T-helper 2 cell treated with Interferon-gamma antibody and Interleukin-4, amounts not matched to agents 5 μg/mL and 100 μg/mL, for 36 hours (primary cell): ENCODE measurements around the gene TRAPPC12.

Source experiments
- DNase-seq: peaks from one replicate; pipeline ENCODE4 v3.0.0; 2021; ENCODE audit warnings: low spot score
- H3K27ac Mint-ChIP-seq: one replicate; pipeline ENCODE4 v1.8.0; 2021; ENCODE audit warnings: mild to moderate bottlenecking, mixed read lengths
- H3K27me3 Mint-ChIP-seq: one replicate; pipeline ENCODE4 v1.8.0; 2021; ENCODE audit warnings: low read depth, mixed read lengths
- H3K36me3 Mint-ChIP-seq: one replicate; pipeline ENCODE4 v1.8.0; 2021; ENCODE audit warnings: low read depth, mixed read lengths
- H3K4me1 Mint-ChIP-seq: one replicate; pipeline ENCODE4 v1.8.0; 2021; ENCODE audit warnings: low read depth, mixed read lengths
- H3K4me3 Mint-ChIP-seq: one replicate; pipeline ENCODE4 v1.8.0; 2022; ENCODE audit warnings: mild to moderate bottlenecking, moderate library complexity, mixed read lengths
- H3K9me3 Mint-ChIP-seq: one replicate; pipeline ENCODE4 v1.8.0; 2021; ENCODE audit warnings: mixed read lengths

The TRAPPC12 gene

DNA sequence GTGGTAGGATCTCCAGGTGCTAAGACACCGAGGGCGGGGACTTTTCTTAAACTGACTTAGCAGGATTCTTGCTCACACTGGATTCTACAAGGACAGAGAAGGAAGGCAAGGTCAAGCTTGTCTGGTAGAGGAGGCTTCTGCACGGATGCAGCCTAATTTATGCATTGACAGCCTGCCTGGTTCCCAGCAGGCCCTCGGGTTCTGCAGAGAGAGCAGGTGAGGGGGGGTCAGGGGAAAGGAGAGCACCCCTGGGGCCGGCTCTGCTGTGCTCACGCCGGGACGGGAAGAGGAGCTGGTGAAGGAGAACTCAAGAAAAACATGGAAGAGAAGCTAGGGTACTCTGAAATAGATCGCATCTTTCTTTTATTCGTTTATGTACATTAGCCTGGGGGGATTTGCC lies 93.5 kb downstream of the TRAPPC12 start:
- H3K9me3 Mint-ChIP-seq: no peaks in the 10 kb centered on the region
- DNase-seq: no peak
- H3K4me3 Mint-ChIP-seq: no peak overlapping the region
- no peaks in the 10 kb centered on the region for H3K4me1 Mint-ChIP-seq
- no peaks in the 10 kb centered on the region for H3K27me3 Mint-ChIP-seq
- H3K27ac Mint-ChIP-seq: no peak overlapping the region
- peaks cover 14% of the 10 kb centered on the region for H3K36me3 Mint-ChIP-seq

DNA sequence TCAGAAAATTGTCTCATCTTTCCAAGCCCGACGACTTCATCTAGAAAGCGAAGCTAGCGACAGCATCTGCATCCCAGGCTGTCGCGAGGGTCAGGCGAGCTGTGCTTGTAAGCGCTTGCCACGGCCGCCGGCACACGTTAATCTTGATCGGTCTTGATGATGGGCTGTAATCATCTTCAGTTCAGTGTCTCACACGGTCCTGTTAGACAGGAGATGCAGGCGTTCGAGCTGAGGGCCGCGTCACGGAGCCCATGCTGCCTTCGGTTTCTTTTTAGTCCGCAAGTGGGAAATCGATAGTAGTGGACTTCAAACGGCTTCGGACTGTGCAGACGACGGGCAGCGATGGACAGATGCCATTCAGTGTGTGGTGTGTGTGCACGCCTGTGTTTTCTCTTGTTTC lies 96.3 kb downstream of the TRAPPC12 start:
- Mint-ChIP-seq H3K27ac (no peak overlapping the region), H3K4me1 (no peaks in the 10 kb centered on the region), H3K36me3 (peaks cover 19% of the 10 kb centered on the region), H3K4me3 (no peak overlapping the region), H3K27me3 (no peaks in the 10 kb centered on the region), H3K9me3 (no peaks in the 10 kb centered on the region)
- no peak for DNase-seq

GRCh38 chr2:3476321-3476984 lies 97.0 kb downstream of the TRAPPC12 start:
- H3K27me3 Mint-ChIP-seq: no peaks in the 10 kb centered on the region
- H3K4me1 Mint-ChIP-seq: no peaks in the 10 kb centered on the region
- H3K9me3 Mint-ChIP-seq: no peaks in the 10 kb centered on the region
- DNase-seq: no peak
- no peak overlapping the region for H3K4me3 Mint-ChIP-seq
- H3K27ac Mint-ChIP-seq: no peak overlapping the region
- peaks cover 19% of the 10 kb centered on the region for H3K36me3 Mint-ChIP-seq

DNA sequence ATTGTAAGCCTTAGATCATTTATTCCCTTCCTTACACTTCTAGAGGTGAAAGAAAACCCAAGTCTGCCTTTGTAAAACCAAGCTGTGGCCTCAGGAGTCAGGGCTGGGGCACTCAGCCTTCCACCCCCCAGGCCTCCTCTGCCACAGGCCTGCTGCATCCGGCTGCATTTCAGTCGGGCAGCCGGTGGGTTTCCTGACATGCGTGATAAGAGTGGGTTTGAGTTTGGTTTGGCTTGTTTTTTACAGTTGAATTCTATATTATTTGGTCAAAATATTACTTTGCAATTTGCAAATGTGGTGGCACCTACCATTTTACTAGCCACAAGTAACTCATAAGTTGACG lies 97.5 kb downstream of the TRAPPC12 start:
- DNase-seq: no peak
- Mint-ChIP-seq H3K9me3 (no peaks in the 10 kb centered on the region), H3K27ac (no peak overlapping the region), H3K36me3 (peaks cover 18% of the 10 kb centered on the region), H3K4me3 (no peak overlapping the region), H3K4me1 (no peaks in the 10 kb centered on the region), H3K27me3 (no peaks in the 10 kb centered on the region)

DNA sequence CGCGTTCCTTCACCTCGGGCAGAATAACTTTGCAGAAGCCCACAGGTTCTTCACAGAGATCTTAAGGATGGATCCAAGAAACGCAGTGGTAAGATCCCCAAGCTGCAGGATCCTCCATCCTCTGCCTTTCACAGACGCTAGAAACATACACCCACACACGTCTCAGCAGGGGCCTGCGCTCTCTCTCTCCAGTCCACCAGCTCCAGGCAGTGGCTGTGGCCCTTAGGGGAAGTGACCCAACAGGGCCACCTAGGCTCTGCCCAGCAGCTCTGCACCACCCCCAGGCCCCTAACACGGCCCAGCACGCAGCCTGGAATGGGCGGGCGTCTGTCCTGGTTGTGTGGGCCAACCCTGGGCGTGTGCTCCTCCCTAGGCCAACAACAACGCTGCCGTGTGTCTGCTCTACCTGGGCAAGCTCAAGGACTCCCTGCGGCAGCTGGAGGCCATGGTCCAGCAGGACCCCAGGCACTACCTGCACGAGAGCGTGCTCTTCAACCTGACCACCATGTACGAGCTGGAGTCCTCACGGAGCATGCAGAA lies 99.4 kb downstream of the TRAPPC12 start:
- DNase-seq: no peak
- no peak overlapping the region for H3K27ac Mint-ChIP-seq
- H3K4me3 Mint-ChIP-seq: no peak overlapping the region
- H3K36me3 Mint-ChIP-seq: peaks cover 13% of the 10 kb centered on the region
- no peaks in the 10 kb centered on the region for H3K4me1 Mint-ChIP-seq
- H3K9me3 Mint-ChIP-seq: no peaks in the 10 kb centered on the region
- H3K27me3 Mint-ChIP-seq: no peaks in the 10 kb centered on the region

DNA sequence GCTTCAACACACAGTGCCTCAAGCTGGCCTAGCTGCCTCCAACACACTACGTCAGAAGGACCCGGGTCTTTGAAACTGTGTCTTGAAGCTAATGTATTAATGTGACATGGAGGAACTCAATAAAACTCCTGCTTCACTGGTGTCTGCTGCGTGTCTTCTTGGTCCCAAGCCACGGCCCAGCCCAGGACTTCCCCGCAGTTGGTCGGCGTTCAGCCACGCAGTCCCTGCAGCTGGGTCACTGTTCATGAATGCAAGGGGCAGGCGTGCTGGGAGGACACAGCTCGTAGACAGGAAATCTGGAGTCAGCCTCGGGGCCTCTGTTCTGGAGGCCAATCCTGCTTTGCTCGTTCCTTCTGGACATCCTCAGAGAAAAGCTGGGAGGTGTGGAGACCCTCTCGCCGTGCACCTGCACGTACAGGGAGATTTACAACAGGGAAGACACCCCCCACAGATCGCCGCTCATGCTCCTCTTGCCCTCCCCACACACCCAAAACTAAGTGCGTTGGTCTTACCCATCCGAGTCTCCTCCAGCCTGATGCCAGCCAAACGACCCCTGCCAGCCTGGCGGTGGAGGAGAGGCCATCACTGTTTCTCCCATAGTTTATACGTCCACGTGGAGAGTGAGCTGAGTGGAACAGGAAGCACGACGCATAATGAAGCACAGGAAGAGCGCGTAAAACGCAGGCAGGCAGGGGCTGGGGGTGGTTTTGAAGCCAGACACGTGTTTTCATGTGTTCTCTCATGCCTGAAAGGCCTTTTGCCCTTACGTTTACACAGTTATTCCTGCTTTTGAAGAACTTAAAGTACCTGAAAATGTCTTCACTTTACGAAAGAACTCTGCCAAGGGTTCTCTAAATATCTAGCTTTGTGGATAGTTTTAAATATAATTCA lies 100.2 kb downstream of the TRAPPC12 start:
- DNase-seq: no peak
- Mint-ChIP-seq H3K27ac (no peak overlapping the region), H3K27me3 (no peaks in the 10 kb centered on the region)

DNA sequence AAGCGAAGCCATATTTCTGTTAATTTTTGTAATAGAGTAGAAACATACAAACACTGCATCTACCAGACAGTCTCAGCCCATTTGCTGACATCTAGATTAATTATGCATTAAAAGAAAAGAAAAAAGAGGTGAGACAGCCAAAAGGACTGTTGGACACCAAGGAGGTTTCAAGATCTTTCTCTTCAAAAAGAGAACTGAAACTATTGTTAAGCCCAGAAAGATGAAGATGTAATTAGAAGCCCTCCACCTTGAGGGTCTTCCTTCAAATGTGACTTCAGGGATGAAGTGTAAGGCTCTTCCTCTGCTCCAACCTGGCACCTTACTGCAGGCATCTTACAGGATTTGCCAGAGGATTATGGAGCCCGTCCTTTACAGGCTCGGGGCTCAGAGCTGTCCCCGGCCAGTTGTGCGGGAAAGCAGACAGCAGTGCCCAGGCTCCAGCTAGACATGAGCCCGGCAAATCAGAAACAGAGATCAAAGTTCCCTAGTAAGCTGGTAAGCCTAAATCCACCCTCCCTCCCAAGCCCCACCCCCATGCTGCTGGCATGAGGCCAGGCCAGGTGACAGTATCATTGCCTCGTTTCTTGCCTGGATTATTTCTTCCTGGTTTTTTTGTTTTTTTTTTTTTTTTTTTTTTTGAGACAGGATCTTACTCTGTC lies 101.0 kb downstream of the TRAPPC12 start:
- Mint-ChIP-seq H3K27me3 (no peaks in the 10 kb centered on the region), H3K4me3 (no peak overlapping the region), H3K4me1 (no peaks in the 10 kb centered on the region), H3K36me3 (peaks cover 15% of the 10 kb centered on the region), H3K27ac (peak overlapping the region; percentile 39), H3K9me3 (no peaks in the 10 kb centered on the region)
- no peak for DNase-seq

More for the DNA sequence above, 100.2 kb downstream of the TRAPPC12 start:
- no peak overlapping the region for H3K4me3 Mint-ChIP-seq
- no peaks in the 10 kb centered on the region for H3K9me3 Mint-ChIP-seq
- H3K36me3 Mint-ChIP-seq: peaks cover 13% of the 10 kb centered on the region
- no peaks in the 10 kb centered on the region for H3K4me1 Mint-ChIP-seq

- Mint-ChIP-seq H3K9me3 (no peaks in the 10 kb centered on the region), H3K36me3 (peaks cover 14% of the 10 kb centered on the region)
Measured at GRCh38 chr2:3481011-3481400, 101.5 kb downstream of the TRAPPC12 start.

GRCh38 chr2:3481736-3482362 lies 102.4 kb downstream of the TRAPPC12 start:
- Mint-ChIP-seq H3K9me3 (no peaks in the 10 kb centered on the region), H3K27me3 (no peaks in the 10 kb centered on the region), H3K27ac (no peak overlapping the region), H3K4me1 (no peaks in the 10 kb centered on the region), H3K4me3 (no peak overlapping the region), H3K36me3 (peaks cover 13% of the 10 kb centered on the region)
- DNase-seq: no peak

More at GRCh38 chr2:3481011-3481400, 101.5 kb downstream of the TRAPPC12 start:
- no peaks in the 10 kb centered on the region for H3K4me1 Mint-ChIP-seq
- no peak overlapping the region for H3K4me3 Mint-ChIP-seq
- no peaks in the 10 kb centered on the region for H3K27me3 Mint-ChIP-seq
- DNase-seq: no peak
- H3K27ac Mint-ChIP-seq: no peak overlapping the region

- H3K4me1 Mint-ChIP-seq: no peaks in the 10 kb centered on the region
- H3K9me3 Mint-ChIP-seq: no peaks in the 10 kb centered on the region
- no peak for DNase-seq
- peaks cover 13% of the 10 kb centered on the region for H3K36me3 Mint-ChIP-seq
- no peak overlapping the region for H3K27ac Mint-ChIP-seq
- H3K4me3 Mint-ChIP-seq: no peak overlapping the region
- no peaks in the 10 kb centered on the region for H3K27me3 Mint-ChIP-seq
Measured at GRCh38 chr2:3482363-3482821, 102.9 kb downstream of the TRAPPC12 start.

DNA sequence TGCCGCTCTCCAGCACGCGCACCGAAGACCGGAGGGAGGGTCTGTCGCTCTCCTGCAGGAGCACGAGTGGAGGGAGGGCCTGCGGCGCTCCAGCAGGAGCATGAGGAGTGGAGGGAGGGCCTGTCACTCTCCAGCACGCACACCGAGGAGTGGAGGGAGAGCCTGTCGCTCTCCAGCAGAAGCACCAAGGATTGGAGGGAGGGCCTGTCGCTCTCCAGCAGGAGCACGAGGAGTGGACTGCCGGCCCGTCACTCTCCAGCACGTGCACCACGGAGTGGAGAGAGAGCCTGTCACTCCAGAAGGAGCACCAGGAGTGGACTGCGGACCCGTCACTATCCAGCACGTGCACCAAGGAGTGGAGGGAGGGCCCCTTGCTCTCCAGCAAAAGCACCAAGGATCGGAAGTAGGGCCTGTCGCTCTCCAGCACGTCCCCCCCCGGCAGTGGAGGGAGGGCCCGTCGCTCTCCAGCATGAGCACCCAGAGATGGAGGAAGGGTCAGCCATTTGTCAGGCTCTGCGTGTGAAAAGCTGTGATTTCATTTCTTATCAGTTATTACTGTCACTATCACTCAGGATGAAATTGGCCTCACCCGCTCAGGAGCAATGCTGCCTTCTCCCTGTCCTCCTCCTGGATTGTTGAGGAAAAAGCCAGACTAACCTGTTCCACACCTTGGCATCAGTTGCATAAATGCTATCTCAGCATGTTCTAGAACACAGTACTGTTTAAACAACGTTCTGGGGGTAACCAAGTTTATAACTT lies 103.9 kb downstream of the TRAPPC12 start:
- H3K36me3 Mint-ChIP-seq: peaks cover 13% of the 10 kb centered on the region
- no peak for DNase-seq
- H3K4me3 Mint-ChIP-seq: no peak overlapping the region
- H3K27me3 Mint-ChIP-seq: no peaks in the 10 kb centered on the region
- no peak overlapping the region for H3K27ac Mint-ChIP-seq
- no peaks in the 10 kb centered on the region for H3K9me3 Mint-ChIP-seq
- H3K4me1 Mint-ChIP-seq: no peaks in the 10 kb centered on the region

DNA sequence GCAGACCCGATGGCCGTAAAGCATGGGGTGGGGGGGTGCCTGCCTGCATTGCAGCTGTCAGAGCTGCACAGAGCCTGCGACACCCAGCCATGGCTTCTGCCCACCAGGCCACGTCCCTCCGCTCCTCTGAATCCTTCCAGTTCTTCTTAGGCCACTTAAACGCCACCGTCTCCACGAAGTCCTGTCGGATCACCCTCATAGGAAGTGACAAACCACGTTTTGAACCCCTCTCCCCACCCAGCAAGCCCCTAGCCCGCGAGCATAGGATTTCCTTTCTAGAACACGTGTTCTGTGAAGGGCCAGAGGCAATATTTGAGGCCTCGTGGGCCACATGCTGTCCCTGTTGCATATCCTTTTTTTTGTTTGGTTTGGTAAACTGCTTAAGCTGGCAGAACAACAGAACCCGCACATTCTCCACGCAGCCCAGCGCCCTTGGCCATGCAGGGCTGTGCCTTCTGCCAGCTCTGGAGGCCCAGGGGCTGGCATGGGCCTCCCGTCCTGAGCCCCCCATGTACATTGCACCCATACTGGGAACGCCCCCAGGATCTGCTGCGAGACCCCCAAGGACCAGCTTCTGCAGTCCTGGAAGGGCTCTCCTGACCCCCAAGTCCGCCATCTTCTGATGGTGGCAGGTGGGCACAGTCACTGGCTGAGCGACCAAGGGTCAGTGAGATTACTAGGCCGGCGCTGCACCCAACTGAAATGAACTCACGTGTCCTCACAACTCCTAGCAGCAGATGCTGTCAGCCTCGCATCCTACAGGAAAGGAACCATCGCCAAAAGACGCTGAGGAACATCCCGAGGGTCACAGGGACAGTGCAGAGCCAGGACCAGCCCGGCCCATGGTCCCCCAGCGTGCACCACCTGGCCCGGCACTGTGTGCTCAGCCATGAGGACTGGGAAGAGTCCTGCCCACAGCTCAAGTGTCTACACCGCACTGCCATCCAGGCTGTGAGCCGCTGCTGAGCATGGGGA lies 104.8 kb downstream of the TRAPPC12 start:
- Mint-ChIP-seq H3K9me3 (no peaks in the 10 kb centered on the region), H3K4me3 (no peak overlapping the region), H3K27me3 (no peaks in the 10 kb centered on the region), H3K27ac (no peak overlapping the region), H3K4me1 (no peaks in the 10 kb centered on the region), H3K36me3 (peaks cover 11% of the 10 kb centered on the region)
- DNase-seq: no peak
